NCI-H2171 (cell line): ENCODE measurements around the gene IFT43.

ENCODE experiments used
- DNase-seq: peaks from one replicate; lab custom pipeline; 2025; lab: John Stamatoyannopoulos, UW

Gene IFT43

DNA sequence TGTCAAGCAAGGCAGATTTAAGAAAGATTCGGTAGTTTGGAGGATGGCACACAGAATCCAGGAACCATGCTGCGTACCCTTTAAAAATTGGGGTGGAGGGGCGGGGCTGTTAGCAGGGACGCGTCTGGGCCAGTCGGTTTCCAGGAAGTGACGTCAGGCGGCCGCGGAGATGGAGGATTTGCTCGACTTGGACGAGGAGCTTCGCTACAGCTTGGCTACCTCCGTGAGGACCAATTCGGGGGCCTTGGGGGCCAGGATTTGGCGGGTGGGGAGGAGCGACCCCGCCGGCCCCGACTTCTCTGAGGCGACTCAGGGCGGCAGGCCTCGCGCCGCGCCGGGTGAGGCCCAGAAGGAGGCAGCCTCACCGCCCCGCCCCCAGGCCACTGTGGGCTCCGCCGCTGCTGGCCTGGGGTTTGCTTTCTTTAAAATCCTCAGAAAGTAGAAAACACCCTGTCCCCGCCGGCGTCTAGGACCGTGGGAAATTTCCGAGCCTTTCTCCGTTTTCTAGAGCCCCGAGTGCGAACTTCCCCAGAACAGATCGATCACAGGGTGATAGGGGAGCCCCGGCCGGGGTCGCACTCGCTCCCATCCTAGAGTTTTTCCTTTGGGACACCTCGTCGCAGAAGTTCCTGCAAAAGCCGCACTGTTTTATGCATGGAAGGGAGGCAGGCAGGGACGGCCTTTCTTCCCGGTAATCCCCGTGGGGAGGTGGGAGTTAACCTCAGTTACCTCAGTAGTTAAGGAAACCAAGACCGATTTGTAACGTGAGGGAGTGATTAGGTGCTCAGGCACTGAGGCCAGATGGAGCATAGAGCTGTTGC, at the start of gene IFT43:
Gene IFT43 (plus strand): TSS at position 146 of the 821 bp plus-strand sequence. CDS start 24 bp downstream, at position 170.
- DNase-seq, result peak; percentile 76

- no peak for DNase-seq
Measured at GRCh38 chr14:75939200-75939599, 46.4 kb upstream of the IFT43 start.

- DNase-seq, result peak; percentile 29
Measured at GRCh38 chr14:75941030-75941429, 44.5 kb upstream of the IFT43 start.

DNA sequence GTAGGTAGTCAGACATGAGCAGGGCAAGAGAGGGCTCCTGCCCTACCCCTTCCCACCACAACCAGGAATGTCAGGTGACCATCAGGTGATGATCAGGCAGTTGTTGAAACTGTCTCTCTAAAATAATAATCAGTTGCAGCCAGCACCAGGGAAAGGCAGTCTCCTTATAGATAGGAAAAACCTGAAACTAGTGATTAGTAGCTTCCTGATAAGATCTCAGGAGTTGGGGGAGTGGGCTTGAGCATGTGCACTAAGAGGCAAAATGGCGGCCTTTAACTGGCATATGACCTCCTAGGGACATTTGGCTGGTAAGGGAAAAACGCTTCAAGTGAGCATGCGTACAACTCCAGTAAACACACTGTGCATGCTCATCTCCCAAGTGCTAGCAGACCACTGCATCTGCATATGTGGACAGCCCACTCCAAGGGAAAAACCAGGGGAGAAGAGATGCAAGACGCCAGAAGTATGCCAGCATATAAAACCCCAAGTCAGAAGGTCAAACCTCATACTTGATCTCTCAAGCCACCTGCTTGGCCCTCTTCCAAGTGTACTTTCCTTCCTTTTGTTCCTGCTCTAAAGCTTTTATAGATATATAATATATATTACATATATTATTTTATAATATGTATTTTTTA, 40.8 kb upstream of the IFT43 start:
- DNase-seq, result no peak

GRCh38 chr14:75946785-75947184, 38.8 kb upstream of the IFT43 start:
- no peak for DNase-seq

- DNase-seq, result no peak
Measured at GRCh38 chr14:75952489-75952888, 33.1 kb upstream of the IFT43 start.

DNA sequence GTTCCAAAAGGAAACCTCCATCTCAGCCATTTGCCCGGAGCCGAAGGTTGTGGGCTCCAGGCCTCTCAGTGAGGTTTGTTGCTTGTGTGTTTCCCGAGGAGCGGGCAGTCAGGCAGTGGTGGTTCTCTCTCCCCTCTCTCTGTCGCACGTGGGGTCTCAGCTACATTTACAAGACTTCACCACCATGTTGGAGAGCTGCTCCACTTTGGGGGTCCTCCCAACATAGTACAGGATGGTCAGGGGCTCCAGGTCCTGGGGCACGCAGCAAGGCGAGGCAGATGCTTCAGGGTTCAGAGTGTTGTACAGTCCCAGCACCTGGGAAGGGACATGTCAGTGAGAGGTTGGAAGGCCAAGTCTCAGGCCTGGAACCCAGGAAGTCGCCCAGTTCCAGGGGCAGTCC, 26.5 kb upstream of the IFT43 start:
- DNase-seq, result no peak

DNA sequence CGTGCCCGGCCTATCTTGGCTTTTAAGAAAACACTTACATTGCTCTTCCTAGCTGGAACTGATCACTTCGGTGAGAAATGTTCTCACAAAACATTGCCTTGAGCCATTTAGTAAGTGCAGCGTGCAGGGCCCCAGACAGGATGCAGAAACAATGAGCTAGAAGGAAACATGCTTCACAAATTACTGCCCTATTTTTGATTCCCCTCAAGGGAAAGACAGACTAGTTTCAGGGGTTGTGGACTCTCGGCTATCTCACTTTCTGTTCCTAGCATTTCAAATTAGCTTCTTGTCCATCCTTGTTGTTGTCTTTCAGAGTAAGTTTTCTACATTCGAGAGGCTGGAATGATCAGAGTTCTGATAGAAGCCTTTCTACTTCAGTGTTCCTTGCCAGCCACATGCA, 25.3 kb upstream of the IFT43 start:
- no peak for DNase-seq

DNA sequence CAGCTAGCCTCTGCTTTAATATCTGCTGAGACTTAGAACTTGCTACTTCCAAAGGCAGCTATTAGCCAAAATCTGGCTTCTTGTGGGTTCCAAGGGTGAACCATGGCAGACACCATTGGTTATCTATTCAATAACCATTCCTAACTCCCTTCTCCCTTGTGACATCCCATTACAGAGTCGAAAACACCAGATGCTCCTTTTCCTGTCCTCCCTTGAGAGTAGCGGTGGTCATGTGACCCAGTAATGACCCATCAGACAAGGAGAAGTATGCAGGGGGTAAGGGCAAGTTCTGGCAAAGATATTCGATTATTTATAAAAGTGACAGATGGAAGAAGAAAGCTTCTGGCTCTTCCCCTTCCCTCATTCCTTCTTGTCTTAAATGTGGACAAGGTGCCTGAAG, 23.9 kb upstream of the IFT43 start:
- DNase-seq, result peak; percentile 93

- no peak for DNase-seq
Measured at GRCh38 chr14:75967866-75968265, 17.7 kb upstream of the IFT43 start.

DNA sequence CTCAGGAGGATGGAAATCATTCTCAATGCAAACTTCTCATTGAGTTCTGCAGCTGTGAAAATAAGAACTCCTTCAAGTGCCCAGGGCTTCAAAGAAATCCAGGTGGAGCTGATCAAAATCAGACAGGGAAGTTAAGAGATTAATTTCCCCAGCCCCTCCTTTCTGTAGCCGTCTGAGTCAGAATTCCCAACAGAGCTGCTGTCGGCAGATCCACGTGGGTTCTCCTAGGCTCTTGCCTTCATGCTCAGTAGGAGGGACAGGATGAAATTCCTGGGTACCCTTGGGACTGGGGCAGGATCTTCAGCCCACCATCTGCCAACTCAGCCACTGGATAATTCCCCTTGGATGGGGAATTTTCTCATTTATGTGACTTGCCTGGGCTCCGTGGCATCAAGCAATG, 17.1 kb upstream of the IFT43 start:
- peak; percentile 91 for DNase-seq

DNA sequence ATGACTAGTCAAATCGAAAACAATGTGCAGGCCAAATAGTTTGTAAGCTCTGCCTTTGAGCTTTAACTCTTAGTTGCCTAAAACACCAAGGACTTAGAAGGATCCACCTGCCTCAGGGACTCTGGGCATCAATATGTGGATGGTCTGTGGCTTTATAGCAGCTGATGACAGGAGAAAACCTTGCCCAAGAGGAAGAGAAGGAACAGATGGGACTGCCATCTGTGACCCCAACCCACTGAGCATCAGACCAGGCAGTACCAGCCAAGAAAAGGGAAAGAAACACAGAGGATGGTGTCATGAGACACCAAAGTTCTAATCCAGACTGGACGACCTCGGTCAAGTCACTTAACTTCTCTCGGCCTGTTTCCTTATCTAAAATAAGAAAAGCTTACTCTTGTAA, 16.4 kb upstream of the IFT43 start:
- DNase-seq, result peak; percentile 46

DNA sequence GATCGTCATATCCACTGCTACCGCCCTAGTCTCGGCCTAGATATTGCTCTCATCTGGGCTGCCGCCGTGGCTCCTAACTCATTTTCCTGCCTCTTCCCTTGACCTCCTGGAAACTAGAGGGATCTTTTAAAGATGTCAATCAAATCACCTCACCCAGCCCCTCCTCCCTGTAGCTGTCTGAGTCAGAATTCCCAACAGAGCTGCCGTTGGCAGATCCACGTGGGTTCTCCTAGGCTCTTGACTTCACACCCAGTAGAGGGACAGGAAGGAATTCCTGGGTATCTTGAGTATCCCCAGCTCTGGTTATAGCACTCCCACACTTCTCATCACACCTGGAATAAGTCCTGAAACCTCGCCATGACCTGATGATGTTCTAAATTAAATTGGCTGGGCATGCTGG, 15.7 kb upstream of the IFT43 start:
- peak; percentile 39 for DNase-seq

GRCh38 chr14:75970989-75971388, 14.6 kb upstream of the IFT43 start:
- no peak for DNase-seq

- DNase-seq, result no peak
Measured at GRCh38 chr14:75971509-75971908, 14.1 kb upstream of the IFT43 start.

- DNase-seq, result peak; percentile 83
Measured at GRCh38 chr14:75972801-75973421, 12.7 kb upstream of the IFT43 start.

- DNase-seq, result no peak
Measured at GRCh38 chr14:75976826-75977581, 8.6 kb upstream of the IFT43 start.

- DNase-seq, result peak; percentile 15
Measured at GRCh38 chr14:75977582-75977943, 8.0 kb upstream of the IFT43 start.

GRCh38 chr14:75978249-75978731, 7.3 kb upstream of the IFT43 start:
- peak; percentile 60 for DNase-seq

DNA sequence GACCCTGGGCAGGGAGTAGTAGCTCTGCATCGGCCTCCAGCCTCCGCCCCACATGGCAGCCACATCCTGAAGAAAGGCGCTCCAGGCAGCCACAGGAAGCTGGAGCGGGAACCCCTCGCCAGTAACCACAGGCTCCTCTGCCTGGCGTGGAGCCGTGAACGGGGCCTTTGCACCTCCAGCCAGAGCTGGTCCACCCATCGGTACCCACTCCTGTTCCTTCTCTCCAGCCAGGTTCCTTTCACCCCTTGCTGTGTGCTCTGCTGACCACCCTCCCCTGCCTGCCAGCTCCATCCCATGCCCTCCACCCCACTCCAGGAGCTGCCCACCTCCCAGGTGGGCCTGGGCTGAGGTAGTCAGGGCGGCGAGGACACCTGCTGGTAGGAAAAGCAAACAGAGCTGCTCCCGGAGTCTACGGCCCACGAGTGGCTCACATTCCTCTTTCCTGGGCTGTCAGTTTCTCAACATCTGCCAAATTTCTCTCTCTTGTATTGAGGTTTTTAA, 6.4 kb upstream of the IFT43 start:
- peak; percentile 59 for DNase-seq

DNA sequence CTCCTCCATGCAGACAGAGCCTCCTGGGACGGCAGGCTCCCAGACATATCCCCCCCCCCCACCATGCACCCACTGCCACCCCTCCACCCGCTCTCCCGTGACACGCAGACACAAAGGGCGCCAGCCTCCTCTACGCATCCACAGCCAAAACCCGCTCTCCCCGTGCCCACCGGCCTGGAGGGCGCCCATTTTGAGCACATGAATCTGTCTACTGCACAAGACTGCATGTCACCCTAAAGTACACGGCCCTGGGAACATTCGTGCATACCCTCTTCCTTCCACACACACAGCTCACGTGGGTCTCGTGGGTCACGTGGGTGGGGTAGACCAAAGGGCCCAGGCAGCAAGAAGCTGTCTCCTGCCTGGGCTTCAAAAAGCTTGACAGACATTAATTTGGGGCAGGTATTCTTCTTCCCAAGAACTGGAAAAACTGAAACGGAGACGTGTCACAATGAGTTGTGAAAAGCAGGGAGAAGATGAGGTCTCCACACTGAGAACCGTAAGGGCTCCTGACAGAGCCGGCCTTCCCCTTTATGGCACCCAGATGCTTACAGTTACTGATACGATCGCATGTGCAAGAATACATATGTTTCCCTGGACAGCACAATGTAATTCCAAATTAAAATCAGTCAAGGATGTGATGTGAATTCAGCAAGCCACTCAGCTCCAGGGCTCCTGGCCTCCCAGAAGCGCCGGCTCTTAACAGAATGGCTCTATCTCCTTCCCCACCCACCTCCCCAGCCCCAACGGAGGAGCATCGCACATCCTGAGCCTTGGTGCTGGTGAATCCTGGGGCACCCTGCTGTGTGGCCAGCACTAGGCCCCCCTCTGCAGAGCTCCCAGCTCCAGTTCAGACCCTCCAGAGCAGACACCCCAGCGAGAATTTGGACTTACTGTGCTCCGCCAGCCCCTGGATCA, 5.7 kb upstream of the IFT43 start:
- peak; percentile 38 for DNase-seq
